Retinal pigment epithelial cell (primary cell): Measurements from ENCODE around the gene FBXW4.

Source experiments
- DNase-seq: peaks from one replicate; pipeline ENCODE4 v3.0.0-alpha.2; 2010; ENCODE audit warnings: low read depth
- H3K4me3 ChIP-seq: 2 replicates; pipeline ENCODE4 v1.5.1; 2011; ENCODE audit warnings: mild to moderate bottlenecking, low read length, control low read depth, moderate library complexity
- TF ChIP-seq, protein P1 (sequence below): conservative IDR thresholded peaks from 2 replicates; pipeline ENCODE4 v1.5.1; 2011; ENCODE audit warnings: low read depth, low read length, control low read depth, inconsistent platforms

FBXW4 gene

DNA sequence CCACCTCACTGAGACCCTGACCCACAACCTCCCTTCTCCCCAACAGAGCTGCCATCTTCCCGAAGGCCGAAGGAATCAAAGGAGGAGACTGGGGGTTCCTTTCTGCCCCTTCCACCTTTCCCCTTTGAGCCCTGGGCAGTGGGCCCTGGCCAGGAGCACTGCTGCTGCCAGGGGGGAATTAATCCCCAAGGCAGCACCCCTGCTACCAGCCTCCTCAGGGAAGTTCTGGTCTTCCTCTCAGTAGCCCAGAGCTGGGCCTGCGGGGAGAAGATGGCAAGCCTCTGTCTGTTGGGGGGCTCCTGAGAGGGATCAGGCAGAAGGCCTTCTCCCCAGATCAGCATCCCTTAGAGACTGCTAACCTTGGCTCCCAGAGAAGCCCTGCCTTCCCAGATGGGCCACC lies 81.3 kb downstream of the FBXW4 start:
- TF ChIP-seq, protein P1, sequence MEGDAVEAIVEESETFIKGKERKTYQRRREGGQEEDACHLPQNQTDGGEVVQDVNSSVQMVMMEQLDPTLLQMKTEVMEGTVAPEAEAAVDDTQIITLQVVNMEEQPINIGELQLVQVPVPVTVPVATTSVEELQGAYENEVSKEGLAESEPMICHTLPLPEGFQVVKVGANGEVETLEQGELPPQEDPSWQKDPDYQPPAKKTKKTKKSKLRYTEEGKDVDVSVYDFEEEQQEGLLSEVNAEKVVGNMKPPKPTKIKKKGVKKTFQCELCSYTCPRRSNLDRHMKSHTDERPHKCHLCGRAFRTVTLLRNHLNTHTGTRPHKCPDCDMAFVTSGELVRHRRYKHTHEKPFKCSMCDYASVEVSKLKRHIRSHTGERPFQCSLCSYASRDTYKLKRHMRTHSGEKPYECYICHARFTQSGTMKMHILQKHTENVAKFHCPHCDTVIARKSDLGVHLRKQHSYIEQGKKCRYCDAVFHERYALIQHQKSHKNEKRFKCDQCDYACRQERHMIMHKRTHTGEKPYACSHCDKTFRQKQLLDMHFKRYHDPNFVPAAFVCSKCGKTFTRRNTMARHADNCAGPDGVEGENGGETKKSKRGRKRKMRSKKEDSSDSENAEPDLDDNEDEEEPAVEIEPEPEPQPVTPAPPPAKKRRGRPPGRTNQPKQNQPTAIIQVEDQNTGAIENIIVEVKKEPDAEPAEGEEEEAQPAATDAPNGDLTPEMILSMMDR = no peak

DNA sequence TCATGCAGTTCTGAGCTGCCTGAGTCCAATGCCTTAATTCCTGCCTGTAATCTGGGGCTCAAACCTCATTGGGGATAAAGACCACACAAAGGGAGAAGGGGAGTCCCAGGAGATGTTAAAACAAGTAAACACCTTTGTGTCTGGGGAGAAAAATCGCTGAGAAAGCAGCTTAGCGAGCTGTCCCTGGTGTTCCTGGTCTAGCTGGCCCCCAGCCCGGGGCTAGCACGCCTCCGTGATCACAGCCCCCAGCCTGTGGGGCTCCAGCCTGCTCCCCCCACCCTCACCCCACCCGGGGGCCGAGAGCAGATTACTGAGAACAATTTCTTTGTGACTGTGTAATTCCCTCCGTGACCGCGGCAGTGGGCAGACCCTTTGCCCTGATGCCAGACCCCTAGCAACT lies 82.1 kb downstream of the FBXW4 start:
- DNase-seq = no peak
- TF ChIP-seq, protein P1 = no peak
- H3K4me3 ChIP-seq = no peak overlapping the region

More for the DNA sequence above, 81.3 kb downstream of the FBXW4 start:
- no peak overlapping the region for H3K4me3 ChIP-seq
- DNase-seq = no peak

DNA sequence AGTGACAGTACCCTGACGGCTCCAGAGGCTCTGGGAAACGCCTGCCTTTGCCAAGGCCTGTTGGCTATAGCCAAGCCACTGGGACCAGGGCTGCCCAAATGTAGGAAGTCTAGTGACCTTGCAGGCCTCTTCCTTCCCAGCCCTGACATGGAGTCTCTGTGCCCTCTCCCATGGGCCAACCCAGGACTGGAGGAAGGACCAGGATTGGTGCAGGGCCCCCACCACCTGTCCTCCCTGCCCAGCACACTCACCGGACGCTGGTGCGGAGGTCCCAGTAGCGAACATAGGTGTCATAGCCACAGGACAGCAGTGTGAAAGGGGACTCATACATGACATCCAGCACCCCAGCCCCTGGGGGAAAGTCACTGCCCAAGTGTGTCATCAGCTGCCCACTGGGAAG lies 82.9 kb downstream of the FBXW4 start:
- no peak overlapping the region for H3K4me3 ChIP-seq
- TF ChIP-seq, protein P1 = no peak
- DNase-seq = no peak

DNA sequence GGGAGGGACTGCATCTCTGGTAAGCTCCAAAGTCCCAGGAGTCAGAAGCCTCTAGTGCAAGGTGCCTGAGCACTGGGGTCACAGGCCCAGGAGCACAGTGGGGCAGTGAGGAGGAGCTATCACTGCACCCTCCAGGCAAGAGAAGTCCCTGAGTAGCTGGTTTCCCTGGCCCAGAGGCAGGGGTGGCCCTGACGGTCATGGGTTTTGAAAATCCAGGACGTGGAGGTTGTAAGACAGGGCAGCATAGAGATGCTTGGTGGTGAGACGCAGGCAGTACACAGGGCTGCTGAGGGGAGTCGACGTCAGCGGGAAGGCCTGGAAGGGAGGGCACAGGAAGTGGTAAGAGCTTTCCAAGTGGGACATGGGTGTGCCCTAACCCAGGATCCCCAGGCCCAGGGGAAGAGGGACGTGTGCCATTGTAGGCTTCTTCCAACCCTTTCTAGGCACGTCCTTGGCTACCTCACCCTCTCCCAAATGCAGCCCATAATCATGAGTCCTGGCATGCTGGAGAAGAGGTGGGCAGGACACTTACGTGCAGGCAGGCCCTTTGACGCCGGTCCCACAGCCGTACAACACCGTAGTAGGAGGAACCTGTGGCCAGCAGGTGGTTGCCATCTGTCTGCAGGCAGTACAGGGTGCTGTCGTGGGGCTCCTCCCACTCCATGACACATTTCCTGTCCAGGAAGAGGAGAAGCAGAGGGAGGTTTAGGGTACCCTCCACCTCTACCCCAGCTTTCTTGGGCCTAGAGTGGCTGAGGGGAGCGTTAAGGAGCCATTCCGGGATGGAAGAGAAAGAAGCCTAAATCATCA lies 83.7 kb downstream of the FBXW4 start:
- DNase-seq = no peak
- no peak overlapping the region for H3K4me3 ChIP-seq
- TF ChIP-seq, protein P1 = no peak

DNA sequence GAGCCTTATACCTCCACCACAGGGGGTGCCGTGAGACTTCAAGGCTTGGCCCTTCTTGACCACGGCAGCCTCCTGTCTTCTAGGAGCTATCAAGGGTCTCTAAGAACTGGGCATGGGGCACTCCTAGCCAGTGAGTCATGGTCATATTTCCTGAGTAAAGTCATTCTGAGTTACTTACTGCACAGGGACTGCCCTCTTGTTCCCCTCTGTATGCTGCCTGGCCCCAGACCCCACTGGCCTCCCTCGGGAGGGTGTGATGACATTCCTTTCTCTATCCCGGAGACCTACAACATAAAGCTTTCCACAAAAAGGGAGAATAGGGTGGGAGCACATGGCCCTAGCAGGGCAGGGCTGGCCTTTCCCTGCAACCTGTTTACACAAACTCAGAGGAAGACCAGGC lies 85.5 kb downstream of the FBXW4 start:
- DNase-seq = peak; percentile 26
- TF ChIP-seq, protein P1 = no peak
- H3K4me3 ChIP-seq = no peak overlapping the region

DNA sequence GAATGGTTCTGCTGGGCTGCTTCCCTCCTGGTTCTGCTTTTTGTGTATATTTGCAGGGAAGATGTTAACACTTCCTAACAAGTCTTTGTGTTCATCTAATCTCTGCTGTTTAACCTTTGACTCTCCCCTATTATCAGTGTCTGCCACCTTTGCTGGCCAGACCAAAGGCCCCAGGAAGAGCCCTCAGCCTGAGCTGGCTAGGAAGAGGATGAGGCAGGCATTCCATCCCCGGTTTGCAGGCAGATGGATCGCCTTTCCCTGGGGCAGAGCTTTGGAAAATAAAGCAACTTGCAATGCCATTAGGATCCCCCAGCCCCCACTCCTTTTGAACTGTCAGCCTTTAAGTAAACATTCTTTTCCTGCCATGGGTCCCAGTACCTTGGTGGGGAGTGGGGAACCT lies 87.8 kb downstream of the FBXW4 start:
- DNase-seq = no peak
- H3K4me3 ChIP-seq = no peak overlapping the region
- TF ChIP-seq, protein P1 = no peak

DNA sequence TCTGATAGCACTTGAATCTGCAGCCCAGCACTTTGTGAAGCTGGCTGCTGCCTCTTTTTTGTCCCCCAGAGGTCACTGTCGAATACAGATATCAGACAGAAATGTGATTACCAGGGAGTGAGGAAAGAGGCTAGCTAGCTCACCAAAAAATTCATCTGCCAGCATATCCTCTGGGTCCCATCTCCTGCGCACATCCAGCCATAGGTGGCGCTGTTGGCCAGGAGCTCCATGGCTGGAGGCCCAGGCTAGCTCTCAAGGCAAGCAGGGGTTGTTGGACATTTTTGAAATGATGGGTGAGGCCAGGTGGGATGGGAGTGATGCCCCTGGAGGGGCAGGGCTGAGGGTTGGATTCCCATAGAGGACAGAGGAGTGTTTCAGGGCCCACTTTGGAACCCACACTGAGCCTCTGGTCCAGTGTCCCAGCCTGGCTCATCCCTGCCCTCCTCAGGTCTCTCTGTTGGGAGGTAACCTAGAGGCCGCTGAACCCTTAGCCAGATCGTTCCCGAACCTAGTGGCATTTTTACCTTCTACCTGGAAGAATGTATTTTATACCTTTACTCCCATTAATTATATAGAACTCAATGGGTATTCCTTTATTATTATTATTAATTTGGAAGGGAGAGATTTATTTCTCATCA lies 92.1 kb downstream of the FBXW4 start:
- DNase-seq = no peak

More for the DNA sequence above, 92.1 kb downstream of the FBXW4 start:
- TF ChIP-seq, protein P1 = peak; percentile 92
- H3K4me3 ChIP-seq = no peak overlapping the region
